Loucy (cell line): ENCODE data around the gene AKIP1.

ENCODE experiments used
- EZH2phosphoT487 ChIP-seq: fragments of 200-600 bp; IDR thresholded peaks from 2 replicates; pipeline ENCODE4 v1.6.1; 2018; ENCODE audit warnings: antibody characterized with exemption, mild to moderate bottlenecking, moderate library complexity, borderline replicate concordance
- TF ChIP-seq, protein P1 (sequence below): fragments of 200-600 bp; sonication (generic); conservative IDR thresholded peaks from 2 replicates; pipeline ENCODE4 v1.5.1; 2014; ENCODE audit warnings: mild to moderate bottlenecking, antibody characterized with exemption, low read length

DNA sequence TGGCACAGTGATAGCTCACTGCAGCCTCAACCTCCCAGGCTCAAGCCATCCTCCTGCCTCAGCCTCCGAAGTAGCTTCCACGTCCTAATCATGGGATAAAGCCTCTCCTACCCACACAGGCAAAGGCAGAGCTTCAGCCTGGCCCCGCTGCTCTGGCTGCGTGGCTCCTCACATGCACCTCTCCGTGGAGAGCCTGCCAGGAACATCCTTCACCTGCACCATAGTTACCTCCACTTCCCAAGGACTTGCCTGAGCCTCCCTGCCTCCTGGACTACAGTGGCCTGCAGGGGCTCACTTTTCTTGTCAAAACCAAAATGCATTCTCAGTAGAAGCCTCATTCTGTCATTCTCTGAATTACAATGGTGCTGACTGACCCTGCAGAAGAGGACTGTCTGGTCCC, 15.2 kb downstream of the AKIP1 start:
- TF ChIP-seq, protein P1, sequence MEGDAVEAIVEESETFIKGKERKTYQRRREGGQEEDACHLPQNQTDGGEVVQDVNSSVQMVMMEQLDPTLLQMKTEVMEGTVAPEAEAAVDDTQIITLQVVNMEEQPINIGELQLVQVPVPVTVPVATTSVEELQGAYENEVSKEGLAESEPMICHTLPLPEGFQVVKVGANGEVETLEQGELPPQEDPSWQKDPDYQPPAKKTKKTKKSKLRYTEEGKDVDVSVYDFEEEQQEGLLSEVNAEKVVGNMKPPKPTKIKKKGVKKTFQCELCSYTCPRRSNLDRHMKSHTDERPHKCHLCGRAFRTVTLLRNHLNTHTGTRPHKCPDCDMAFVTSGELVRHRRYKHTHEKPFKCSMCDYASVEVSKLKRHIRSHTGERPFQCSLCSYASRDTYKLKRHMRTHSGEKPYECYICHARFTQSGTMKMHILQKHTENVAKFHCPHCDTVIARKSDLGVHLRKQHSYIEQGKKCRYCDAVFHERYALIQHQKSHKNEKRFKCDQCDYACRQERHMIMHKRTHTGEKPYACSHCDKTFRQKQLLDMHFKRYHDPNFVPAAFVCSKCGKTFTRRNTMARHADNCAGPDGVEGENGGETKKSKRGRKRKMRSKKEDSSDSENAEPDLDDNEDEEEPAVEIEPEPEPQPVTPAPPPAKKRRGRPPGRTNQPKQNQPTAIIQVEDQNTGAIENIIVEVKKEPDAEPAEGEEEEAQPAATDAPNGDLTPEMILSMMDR, result no peak
- no peak for TF ChIP-seq EZH2phosphoT487
